Skin epidermis (tissue), 12 donors: ENCODE data around the gene PRKG1.

Source experiments
- H3K27ac ChIP-seq, 21 experiments: fragments of 200-600 bp; sonication (generic) in 11 of 21; one replicate each; pipeline ENCODE4 v1.5.0; 2020; ENCODE audit warnings: mild to moderate bottlenecking in 3 of 21, inconsistent platforms in 2 of 21, moderate library complexity in 2 of 21
- H3K4me3 ChIP-seq, 7 experiments: fragments of 200-600 bp; sonication (generic) in 2 of 7; one replicate each; pipeline ENCODE4 v1.5.0; 2020; ENCODE audit warnings: inconsistent platforms in 2 of 7, mild to moderate bottlenecking in 2 of 7, moderate library complexity in 1 of 7

PRKG1 gene

DNA sequence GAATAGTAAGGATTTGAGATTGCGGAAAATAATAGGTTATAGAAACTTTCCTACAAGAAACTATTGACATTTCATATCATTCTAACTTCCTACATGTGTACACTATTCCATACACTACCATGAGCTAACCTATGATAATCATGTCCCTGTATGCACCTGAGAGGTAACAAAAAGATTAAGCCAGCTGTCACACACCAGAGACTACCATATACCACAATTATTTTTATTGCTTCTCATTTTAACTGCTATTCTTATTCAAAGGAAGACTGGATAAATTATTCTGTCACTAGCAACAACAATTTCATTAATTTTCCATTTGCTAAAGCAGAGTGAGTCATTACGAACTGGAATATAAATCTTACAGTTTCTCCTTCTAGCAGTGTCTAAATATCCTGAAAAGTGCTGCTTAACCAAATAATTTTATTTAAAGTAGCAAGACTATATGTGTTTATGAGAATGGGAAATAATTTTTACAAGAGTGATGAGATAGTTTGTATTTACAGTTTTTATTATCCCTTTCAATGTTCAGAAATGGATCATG lies 1004.2 kb downstream of the PRKG1 start:
- Histone ChIP-seq H3K27ac (no peak overlapping the region), H3K4me3 (no peak overlapping the region)

GRCh38 chr10:52082307-52082706 lies 1008.0 kb downstream of the PRKG1 start:
- H3K27ac ChIP-seq = no peak overlapping the region
- no peak overlapping the region for H3K4me3 ChIP-seq

- no peak overlapping the region for H3K27ac ChIP-seq
- H3K4me3 ChIP-seq = no peak overlapping the region
These were observed 1009.1 kb downstream of the PRKG1 start for GRCh38 chr10:52083422-52083821.

DNA sequence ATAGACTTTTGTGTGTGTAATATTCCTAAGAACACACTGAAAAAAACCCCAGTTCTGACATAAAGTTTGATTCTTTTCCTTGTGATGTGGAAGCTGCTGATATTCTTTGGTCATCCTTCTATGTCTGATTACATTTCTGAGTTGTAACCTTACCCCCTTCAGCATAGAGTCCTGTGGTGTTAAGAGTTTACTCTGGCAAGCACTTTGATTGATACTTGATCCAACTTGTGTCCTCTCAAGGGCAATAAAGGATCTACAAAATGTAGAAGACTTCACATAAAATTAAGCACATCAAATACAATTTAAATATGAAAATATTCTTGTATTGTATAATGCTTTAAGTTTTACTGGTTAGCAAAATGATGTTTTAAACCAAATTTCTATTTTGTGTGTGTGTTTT lies 1018.1 kb downstream of the PRKG1 start:
- Histone ChIP-seq H3K27ac (no peak overlapping the region), H3K4me3 (no peak overlapping the region)

GRCh38 chr10:52098130-52098529 lies 1023.8 kb downstream of the PRKG1 start:
- Histone ChIP-seq H3K27ac (no peak overlapping the region), H3K4me3 (no peak overlapping the region)

DNA sequence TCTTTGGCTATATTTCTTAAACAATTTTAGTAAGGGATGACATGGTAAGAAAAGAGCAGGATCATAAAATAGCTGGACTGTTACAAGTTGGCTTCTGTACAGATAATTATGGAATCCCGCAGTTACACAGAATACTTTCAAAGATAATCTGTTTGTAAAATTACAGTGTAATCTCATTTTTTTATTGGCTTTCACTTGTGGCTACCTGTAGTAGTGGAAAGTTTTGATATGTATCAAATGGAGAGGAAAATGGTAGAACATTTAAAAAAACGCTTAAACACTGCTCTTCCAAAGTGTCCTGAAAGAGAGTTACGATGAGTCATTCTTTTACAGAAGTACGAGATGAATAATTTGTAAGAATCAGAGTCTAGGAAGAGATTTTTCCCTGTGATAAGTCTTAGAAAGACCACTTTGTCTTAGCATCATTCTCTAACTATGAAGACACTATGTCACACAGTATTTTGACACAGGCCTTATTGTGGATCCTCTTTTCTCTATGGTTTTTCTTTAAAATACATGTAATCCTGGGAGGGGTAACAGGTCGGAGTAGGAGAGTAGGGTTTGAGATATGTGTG lies 1024.8 kb downstream of the PRKG1 start:
- no peak overlapping the region for H3K4me3 ChIP-seq

DNA sequence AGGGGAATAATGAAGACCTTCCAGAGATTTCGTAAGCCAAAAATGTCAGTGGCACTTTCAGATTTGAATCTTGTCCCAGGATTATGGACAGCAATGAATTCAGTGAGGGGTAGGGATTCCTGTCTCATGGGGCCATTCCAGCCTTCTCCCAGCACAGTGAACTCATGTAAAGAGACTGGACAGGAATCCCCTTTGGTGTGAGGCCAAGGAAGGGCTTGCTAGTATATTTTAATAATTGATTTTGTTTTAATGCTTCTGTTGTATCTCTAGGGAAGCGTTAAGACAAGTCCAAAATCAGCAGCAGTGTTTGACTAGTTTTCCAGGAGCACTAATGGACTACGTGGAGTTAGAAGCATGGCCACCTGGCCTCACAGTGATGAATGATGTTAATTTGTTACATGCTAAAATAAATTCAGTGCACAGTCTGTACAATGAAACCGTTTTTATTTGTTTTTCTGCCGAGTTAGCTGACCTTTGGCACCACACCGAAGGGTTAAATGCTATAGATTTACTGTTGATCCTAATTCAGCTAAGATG lies 1025.8 kb downstream of the PRKG1 start:
- no peak overlapping the region for H3K27ac ChIP-seq
- no peak overlapping the region for H3K4me3 ChIP-seq

More for the DNA sequence above, 1024.8 kb downstream of the PRKG1 start:
- H3K27ac ChIP-seq = no peak overlapping the region

DNA sequence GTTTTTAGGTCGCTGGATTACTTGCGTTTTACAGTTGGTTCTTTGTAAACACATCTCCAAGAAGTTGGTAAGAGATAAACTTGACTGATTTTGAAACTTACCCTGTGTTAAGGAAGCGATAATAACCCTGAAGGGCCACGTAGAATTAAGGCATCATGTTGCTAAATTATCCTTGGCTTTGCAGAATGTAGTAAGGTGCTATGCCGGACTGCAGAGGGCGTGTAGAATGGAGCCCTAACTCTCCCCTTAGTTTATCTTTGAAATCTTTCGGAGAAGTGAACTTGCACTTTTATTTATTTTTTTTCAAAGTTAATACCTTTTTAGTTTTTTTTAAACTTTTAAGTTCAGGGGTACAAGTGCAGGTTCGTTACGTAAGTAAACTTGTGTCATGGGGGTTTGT lies 1031.0 kb downstream of the PRKG1 start:
- Histone ChIP-seq H3K4me3 (no peak overlapping the region), H3K27ac (no peak overlapping the region)

GRCh38 chr10:52106011-52106410 lies 1031.7 kb downstream of the PRKG1 start:
- Histone ChIP-seq H3K4me3 (no peak overlapping the region), H3K27ac (no peak overlapping the region)

GRCh38 chr10:52106899-52107298 lies 1032.6 kb downstream of the PRKG1 start:
- Histone ChIP-seq H3K4me3 (no peak overlapping the region), H3K27ac (no peak overlapping the region)

DNA sequence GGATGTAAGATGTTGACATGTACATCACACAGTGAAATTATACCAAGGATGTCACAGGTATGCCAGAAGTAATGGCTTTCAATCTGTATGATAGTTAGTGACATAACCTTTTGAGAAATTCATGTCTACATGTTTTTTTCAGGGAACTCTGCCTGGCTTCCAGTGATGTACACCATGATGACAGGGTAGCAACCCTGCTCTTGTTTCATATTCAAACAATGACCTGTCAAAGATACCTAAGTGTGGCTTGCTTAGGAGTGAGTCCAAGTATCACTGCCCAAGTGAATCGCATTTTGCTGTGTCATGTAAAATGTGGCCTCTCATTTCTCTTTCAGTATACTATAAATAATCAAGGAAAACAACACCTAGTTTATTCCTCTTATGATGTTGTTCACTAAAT lies 1033.9 kb downstream of the PRKG1 start:
- no peak overlapping the region for H3K4me3 ChIP-seq
- no peak overlapping the region for H3K27ac ChIP-seq

DNA sequence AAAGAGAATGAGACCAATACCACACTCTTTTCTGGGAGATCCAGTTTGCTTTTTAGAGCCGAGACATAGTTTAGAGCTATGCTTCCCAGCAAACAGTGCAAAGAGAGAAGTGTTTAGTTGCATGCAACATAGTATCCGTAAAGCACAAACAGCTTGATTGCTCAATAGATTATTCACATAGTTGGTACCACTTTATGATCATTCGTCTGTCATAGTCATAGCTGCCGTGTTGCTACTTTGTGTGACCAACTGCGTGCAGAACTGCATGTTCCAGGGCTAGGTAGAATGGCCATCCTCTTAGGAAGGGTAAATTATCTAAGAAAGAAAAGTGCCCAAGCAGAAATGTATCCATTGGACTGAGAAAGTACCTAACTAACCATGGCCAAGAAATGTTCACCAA lies 1036.3 kb downstream of the PRKG1 start:
- no peak overlapping the region for H3K27ac ChIP-seq

GRCh38 chr10:52111101-52111891 lies 1037.0 kb downstream of the PRKG1 start:
- Histone ChIP-seq H3K4me3 (no peak overlapping the region), H3K27ac (no peak overlapping the region)

More for the DNA sequence above, 1036.3 kb downstream of the PRKG1 start:
- no peak overlapping the region for H3K4me3 ChIP-seq

- Histone ChIP-seq H3K27ac (no peak overlapping the region), H3K4me3 (no peak overlapping the region)
These were observed 1041.5 kb downstream of the PRKG1 start for GRCh38 chr10:52115823-52116222.

GRCh38 chr10:52119507-52119906 lies 1045.2 kb downstream of the PRKG1 start:
- Histone ChIP-seq H3K4me3 (no peak overlapping the region), H3K27ac (no peak overlapping the region)

GRCh38 chr10:52121688-52122087 lies 1047.4 kb downstream of the PRKG1 start:
- Histone ChIP-seq H3K27ac (no peak overlapping the region), H3K4me3 (no peak overlapping the region)

GRCh38 chr10:52128056-52128683 lies 1053.9 kb downstream of the PRKG1 start:
- Histone ChIP-seq H3K4me3 (no peak overlapping the region), H3K27ac (no peak overlapping the region)

- H3K27ac ChIP-seq = no peak overlapping the region
- H3K4me3 ChIP-seq = no peak overlapping the region
These were observed 1055.3 kb downstream of the PRKG1 start for GRCh38 chr10:52129410-52130178.

GRCh38 chr10:52135101-52135500 lies 1060.8 kb downstream of the PRKG1 start:
- H3K27ac ChIP-seq = no peak overlapping the region
- no peak overlapping the region for H3K4me3 ChIP-seq

DNA sequence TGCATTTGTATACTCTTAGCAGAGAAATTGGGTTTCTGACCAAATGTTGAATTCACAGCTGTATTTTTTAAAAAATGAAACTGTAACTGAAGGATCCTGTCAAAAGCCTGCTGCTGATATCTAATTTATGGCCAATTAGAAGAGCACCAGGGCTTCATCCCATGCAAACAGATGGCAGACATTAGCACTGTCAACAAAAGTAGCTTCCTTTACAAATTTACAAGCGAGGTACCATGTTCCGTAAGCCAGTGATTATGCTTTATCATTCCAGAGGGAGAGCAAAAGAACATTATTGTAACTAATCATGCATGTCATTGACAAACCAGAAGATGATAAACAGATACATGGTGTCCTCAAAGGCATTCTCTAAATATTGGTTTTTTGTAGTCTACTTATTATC lies 1062.6 kb downstream of the PRKG1 start:
- Histone ChIP-seq H3K27ac (no peak overlapping the region), H3K4me3 (no peak overlapping the region)
